Thoracic aorta (tissue), 2 donors: ENCODE data around the gene PPFIBP1. TPM values are rescaled to one million over a fixed set of nuclear protein-coding genes. Genes with fewer than 3 reads are reported as not detected.

Source experiments
- ATAC-seq: fragments of 150-250 bp; one replicate; pipeline ENCODE4 v1.8.0; 2017; ENCODE audit warnings: low read depth; ENCODE audit not compliant: insufficient number of reproducible peaks, low FRiP score
- DNase-seq: peaks from one replicate; pipeline ENCODE4 v3.0.0-alpha.2; 2020; ENCODE audit warnings: low spot score
- H3K27ac ChIP-seq, 2 donors: fragments of 200-600 bp; sonication (generic); 1 replicate in 1 of 2; 2 replicates in 1 of 2; pipeline ENCODE4 v1.5.1; 2016; ENCODE audit warnings: mild to moderate bottlenecking in 2 of 2, moderate library complexity in 2 of 2
- H3K27me3 ChIP-seq: fragments of 200-600 bp; sonication (generic); replicated peaks from 2 replicates; pipeline ENCODE4 v1.6.0; 2016; ENCODE audit warnings: mild to moderate bottlenecking; ENCODE audit not compliant: insufficient read depth
- H3K36me3 ChIP-seq: fragments of 200-600 bp; sonication (generic); one replicate; pipeline ENCODE4 v1.5.1; 2016
- H3K4me1 ChIP-seq, 2 donors: fragments of 200-600 bp; sonication (generic); 1 replicate in 1 of 2; 2 replicates in 1 of 2; pipeline versions ENCODE4 v1.5.1 to v1.6.0; 2016; ENCODE audit warnings: low read depth in 2 of 2, mild to moderate bottlenecking in 1 of 2; ENCODE audit not compliant: control insufficient read depth in 1 of 2
- H3K4me3 ChIP-seq: fragments of 200-600 bp; sonication (generic); 2 replicates; pipeline ENCODE4 v1.5.1; 2016; ENCODE audit warnings: mild to moderate bottlenecking
- H3K9me3 ChIP-seq: fragments of 200-600 bp; sonication (generic); 2 replicates; pipeline ENCODE4 v1.5.1; 2016
- total RNA-seq, 2 donors: library from RNA; depleted of rRNA; stranded (reverse); fragments of >200 nt; gene quantifications; one replicate each; pipeline versions ENCODE4 v1.1.0 to v1.2.3, GENCODE V29; 2016
- TF ChIP-seq, protein P1 (sequence below): fragments of 200-600 bp; sonication (generic); IDR thresholded peaks from one replicate; pipeline ENCODE4 v1.5.1; 2019; ENCODE audit warnings: antibody characterized with exemption

Gene PPFIBP1
- total RNA-seq, 2 donors from 2014 or later: 103 to 232 TPM

DNA sequence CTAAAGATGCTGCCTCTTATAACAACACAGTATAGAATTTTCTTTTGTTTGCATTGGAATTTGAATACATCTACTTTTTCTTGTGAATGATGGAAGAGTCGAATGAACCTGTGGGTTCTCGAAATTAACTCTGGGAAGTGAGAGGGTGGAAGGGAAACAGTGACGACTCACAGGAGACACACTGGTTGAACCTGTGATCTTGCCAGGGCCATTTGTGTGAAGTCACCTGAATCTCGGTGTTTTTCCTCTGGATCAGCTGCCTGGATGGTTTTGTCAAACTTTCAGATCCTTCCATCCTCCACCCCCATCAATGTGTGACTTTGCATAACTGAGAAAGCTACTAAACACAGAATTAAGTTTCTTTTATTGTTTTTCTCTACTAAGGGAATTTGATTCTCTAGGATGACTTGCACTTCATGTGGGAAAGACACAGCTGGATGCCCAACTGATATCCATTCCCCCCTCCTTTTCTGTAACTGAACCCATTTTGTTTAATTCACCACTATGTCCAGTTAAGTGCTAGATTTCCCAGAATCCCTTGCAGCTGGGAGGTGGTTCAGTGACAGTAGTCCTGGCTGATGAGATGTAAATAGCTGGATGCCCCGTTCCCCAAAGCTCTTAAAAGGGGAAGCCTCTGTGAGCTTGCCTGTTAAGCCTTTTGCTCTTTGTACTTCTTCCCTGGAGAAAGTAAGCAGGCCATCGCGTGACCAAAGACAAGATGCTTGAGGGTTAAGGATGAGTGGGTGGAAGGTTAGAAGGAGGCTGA, 6.3 kb downstream of the PPFIBP1 start:
- H3K4me3 ChIP-seq: no peak overlapping the region
- no peaks in the 10 kb centered on the region for H3K9me3 ChIP-seq
- H3K27me3 ChIP-seq: no peaks in the 10 kb centered on the region
- DNase-seq (no peak), ATAC-seq (no peak)
- peaks cover 12 to 54% of the 10 kb centered on the region in 2 donors for H3K4me1 ChIP-seq
- TF ChIP-seq, protein P1, sequence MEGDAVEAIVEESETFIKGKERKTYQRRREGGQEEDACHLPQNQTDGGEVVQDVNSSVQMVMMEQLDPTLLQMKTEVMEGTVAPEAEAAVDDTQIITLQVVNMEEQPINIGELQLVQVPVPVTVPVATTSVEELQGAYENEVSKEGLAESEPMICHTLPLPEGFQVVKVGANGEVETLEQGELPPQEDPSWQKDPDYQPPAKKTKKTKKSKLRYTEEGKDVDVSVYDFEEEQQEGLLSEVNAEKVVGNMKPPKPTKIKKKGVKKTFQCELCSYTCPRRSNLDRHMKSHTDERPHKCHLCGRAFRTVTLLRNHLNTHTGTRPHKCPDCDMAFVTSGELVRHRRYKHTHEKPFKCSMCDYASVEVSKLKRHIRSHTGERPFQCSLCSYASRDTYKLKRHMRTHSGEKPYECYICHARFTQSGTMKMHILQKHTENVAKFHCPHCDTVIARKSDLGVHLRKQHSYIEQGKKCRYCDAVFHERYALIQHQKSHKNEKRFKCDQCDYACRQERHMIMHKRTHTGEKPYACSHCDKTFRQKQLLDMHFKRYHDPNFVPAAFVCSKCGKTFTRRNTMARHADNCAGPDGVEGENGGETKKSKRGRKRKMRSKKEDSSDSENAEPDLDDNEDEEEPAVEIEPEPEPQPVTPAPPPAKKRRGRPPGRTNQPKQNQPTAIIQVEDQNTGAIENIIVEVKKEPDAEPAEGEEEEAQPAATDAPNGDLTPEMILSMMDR: no peak
- peak overlapping the region in 1 of 2 donors; percentile 25 for H3K27ac ChIP-seq
- no peaks in the 10 kb centered on the region for H3K36me3 ChIP-seq

DNA sequence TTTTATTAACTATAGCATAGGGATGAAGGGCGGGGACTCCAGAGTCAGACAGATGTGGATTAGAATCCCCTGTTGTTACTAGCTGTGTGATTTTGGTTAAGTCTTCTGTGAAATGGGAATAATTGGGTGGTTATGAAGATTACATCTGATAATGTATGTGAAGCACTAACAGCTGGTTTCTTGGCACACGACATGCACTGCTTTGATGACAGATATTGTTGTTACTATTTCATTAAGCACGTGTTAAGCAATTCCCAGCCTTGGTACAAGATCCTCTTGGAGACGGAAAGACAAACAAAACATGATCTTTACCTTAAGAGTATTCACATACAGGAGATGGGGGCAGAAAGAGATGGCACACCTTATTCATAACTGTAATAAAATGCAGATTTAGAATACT, 7.9 kb downstream of the PPFIBP1 start:
- ATAC-seq: no peak
- no peak for DNase-seq
- Histone ChIP-seq H3K9me3 (no peaks in the 10 kb centered on the region), H3K4me1 (peaks cover 9 to 54% of the 10 kb centered on the region in 2 donors), H3K4me3 (no peak overlapping the region), H3K36me3 (no peaks in the 10 kb centered on the region), H3K27me3 (no peaks in the 10 kb centered on the region), H3K27ac (peak overlapping the region in 1 of 2 donors; percentile 30)
- TF ChIP-seq, protein P1: no peak

DNA sequence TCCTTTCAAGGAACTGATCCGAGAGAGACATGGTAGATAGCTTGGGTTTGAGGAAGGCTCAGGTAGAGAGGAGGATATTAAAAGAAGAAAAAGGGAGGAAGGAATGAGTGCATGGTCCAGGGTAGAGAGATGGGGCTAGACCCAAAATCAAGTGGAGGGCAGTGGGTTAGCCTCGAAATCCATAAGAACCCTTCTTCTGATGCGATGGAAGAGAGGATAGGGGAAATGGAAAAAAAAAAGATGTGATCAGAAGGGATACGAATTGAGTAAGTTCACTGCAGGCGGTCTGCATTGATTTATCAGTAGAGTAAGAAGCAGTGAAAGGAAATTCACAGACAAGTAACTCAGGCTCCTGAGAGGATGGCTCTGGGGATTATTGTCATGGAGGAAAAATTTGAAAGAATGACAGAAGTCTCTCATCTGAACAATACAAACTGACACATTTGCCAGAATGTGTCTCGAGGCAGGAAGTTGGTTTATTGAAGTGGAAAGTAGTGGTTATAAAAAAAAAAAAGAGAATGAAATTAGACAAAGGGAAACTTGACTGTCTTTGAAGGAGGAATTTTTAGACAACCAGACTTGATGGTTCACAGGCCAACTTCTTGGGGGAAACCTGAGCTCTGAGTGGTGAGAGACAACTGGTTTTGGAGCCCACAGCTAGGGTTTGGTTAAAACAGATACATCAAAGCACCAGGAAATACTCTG, 10.2 kb downstream of the PPFIBP1 start:
- Histone ChIP-seq H3K27me3 (no peaks in the 10 kb centered on the region), H3K4me1 (peaks cover 24 to 65% of the 10 kb centered on the region in 2 donors), H3K27ac (peak overlapping the region in 1 of 2 donors; percentile 7), H3K9me3 (no peaks in the 10 kb centered on the region), H3K4me3 (no peak overlapping the region), H3K36me3 (no peaks in the 10 kb centered on the region)
- DNase-seq (no peak), ATAC-seq (no peak)
- TF ChIP-seq, protein P1: no peak

DNA sequence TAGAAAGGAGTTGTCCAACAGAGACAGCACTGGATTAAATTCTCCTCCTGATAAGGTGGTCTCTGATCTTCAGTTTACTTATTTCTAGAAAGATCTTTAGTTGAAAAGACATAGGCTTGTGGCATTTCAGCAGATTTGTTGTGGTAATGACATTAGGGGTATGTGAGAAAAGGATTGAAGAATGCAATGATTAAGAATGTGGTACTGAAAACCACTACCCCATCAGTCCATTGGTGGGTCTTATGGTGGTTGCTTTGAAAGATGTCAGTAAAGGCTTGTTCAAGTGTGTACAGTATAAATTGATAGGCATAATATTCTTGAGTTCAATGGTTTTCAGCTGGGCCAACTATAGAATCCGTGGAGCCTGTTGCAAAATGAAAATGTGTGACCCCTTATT, 10.8 kb downstream of the PPFIBP1 start:
- no peaks in the 10 kb centered on the region for H3K27me3 ChIP-seq
- H3K4me1 ChIP-seq: peaks cover 28 to 63% of the 10 kb centered on the region in 2 donors
- TF ChIP-seq, protein P1: no peak
- H3K36me3 ChIP-seq: no peaks in the 10 kb centered on the region
- ATAC-seq: no peak
- no peaks in the 10 kb centered on the region for H3K9me3 ChIP-seq
- H3K27ac ChIP-seq: peak overlapping the region in 1 of 2 donors; percentile 7
- DNase-seq: no peak
- H3K4me3 ChIP-seq: no peak overlapping the region

DNA sequence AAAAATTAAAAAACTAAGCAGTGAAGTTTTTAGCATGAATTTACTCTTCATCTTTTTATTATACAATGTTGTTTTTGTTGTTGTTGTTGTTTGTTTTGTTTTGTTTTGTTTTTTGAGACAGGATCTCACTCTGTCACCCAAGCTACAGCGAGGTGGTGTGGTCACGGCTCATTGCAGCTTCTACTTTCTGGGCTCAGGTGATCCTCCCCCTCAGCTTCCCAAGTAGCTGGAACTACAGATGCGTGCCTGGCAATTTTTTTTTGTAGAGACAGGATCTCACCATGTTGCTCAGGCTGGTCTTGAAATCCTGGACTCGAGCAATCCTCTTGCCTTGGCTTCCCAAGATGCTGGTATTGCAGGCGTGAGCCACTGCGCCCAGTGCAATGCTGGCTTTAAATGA, 11.3 kb downstream of the PPFIBP1 start:
- ATAC-seq: no peak
- peaks cover 24 to 63% of the 10 kb centered on the region in 2 donors for H3K4me1 ChIP-seq

More for the DNA sequence above, 11.3 kb downstream of the PPFIBP1 start:
- H3K4me3 ChIP-seq: no peak overlapping the region
- H3K27me3 ChIP-seq: no peaks in the 10 kb centered on the region
- no peak overlapping the region for H3K27ac ChIP-seq
- H3K9me3 ChIP-seq: no peaks in the 10 kb centered on the region
- H3K36me3 ChIP-seq: no peaks in the 10 kb centered on the region
- TF ChIP-seq, protein P1: no peak
- DNase-seq: no peak
